ENCODE data around the gene MARCHF10.

Gene MARCHF10

GRCh38 chr17:62802561-62803205, 5.4 kb downstream of the MARCHF10 start:
- Histone ChIP-seq H3K27ac (no peak overlapping the region), H3K4me1 (peaks cover 0 to under 1% (median 0%) of the 10 kb centered on the region in 4 donors), H3K9me3 (no peaks in the 10 kb centered on the region), H3K27me3 (peaks cover 0 to 17% of the 10 kb centered on the region in 2 donors), H3K36me3 (no peaks in the 10 kb centered on the region), H3K4me3 (no peak overlapping the region)
- DNase-seq, result no peak
- intact Hi-C loops (cut with DNase I; ENCODE audit: low total_unique reads), result no loop called here
- TF ChIP-seq CTCF (IDR thresholded peaks at IDR 0.05), result no peak

DNA sequence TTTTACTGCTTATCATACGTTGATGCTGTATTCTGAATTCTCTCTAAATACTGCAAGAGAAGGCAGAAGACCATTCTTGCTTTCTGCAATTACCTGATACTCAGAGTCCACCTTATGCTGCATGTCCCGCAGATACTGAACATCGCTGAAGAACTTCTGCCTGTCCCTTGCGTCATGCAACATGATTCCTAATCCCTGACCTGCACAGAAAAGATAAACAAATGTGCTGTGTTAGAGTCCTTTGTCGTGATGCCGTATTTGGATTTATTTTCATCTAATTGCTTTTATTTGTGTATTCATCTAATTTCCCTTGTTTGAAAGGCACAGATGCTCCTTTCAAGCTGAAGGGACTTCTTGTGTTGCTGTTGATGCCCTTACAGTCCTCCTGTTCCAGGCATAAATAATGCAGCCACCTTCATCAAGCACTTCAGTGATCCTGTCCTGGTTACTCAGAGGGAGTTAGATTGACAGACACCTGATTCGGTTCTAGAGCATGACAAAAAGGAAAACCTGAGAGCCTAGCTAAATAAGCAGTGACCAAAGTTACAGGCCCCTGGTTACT, 6.5 kb downstream of the MARCHF10 start:
- Histone ChIP-seq H3K27ac (no peak overlapping the region), H3K4me1 (no peaks in the 10 kb centered on the region), H3K27me3 (peaks cover 0 to 12% of the 10 kb centered on the region in 2 donors), H3K36me3 (no peaks in the 10 kb centered on the region), H3K4me3 (no peak overlapping the region), H3K9me3 (no peaks in the 10 kb centered on the region)
- no peak for TF ChIP-seq CTCF (IDR thresholded peaks at IDR 0.05)
- no peak for DNase-seq
- intact Hi-C loops (cut with DNase I; ENCODE audit: low total_unique reads), result no loop called here

- Histone ChIP-seq H3K9me3 (no peaks in the 10 kb centered on the region), H3K27ac (no peak overlapping the region), H3K27me3 (peaks cover 0 to 12% of the 10 kb centered on the region in 2 donors), H3K4me1 (no peaks in the 10 kb centered on the region), H3K36me3 (no peaks in the 10 kb centered on the region), H3K4me3 (no peak overlapping the region)
- no peak for TF ChIP-seq CTCF (IDR thresholded peaks at IDR 0.05)
- intact Hi-C loops (cut with DNase I; ENCODE audit: low total_unique reads), result no loop called here
- DNase-seq, result no peak
Measured at GRCh38 chr17:62800585-62800984, 7.5 kb downstream of the MARCHF10 start.

DNA sequence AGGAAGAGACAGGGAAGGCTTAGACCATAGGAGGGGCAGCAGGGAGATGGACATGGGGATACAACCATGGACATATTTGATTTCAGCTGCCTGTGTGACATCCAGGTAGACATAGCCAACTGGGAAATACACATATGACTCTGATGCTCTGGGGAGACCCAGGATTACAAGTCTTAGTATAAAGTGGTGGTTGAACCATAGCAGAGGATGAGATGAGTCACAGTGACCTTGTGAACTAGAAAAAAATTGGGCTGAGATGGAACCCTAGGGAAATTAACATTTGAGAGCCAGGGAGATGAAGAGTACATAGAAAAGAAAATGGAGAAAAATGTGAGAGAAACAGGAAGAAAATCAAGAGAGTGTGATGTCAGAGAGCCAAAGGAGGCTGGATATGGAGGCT, 10.2 kb downstream of the MARCHF10 start:
- Histone ChIP-seq H3K4me1 (no peaks in the 10 kb centered on the region), H3K27ac (no peak overlapping the region), H3K4me3 (no peak overlapping the region), H3K9me3 (no peaks in the 10 kb centered on the region), H3K27me3 (peaks cover 0 to 4% of the 10 kb centered on the region in 2 donors), H3K36me3 (no peaks in the 10 kb centered on the region)
- no peak for TF ChIP-seq CTCF (IDR thresholded peaks at IDR 0.05)
- intact Hi-C loops (cut with DNase I; ENCODE audit: low total_unique reads), result no loop called here
- DNase-seq, result no peak

DNA sequence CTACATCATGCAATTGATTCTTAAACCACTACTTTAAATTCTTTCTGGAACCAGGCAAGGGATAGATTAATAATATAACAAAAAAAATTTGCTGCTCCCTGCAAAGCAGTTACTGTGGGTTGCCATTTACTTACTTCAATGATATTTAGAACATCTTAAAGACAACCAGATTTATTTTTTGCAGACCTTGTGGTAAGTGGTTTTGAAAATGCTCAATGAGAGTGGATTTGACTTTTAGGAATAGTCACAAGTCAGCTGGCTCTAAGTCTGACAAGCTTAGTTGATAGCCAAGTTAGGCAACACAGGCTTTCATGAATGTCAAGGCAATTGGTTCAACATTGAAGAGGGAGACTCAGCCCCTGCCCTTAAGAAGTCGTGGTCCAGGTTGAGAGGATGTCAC, 11.8 kb downstream of the MARCHF10 start:
- Histone ChIP-seq H3K36me3 (no peaks in the 10 kb centered on the region), H3K27ac (no peak overlapping the region), H3K4me3 (no peak overlapping the region), H3K4me1 (no peaks in the 10 kb centered on the region), H3K9me3 (no peaks in the 10 kb centered on the region), H3K27me3 (no peaks in the 10 kb centered on the region)
- DNase-seq, result no peak
- intact Hi-C loops (cut with DNase I; ENCODE audit: low total_unique reads), result no loop called here
- no peak for TF ChIP-seq CTCF (IDR thresholded peaks at IDR 0.05)

- TF ChIP-seq CTCF (IDR thresholded peaks at IDR 0.05), result no peak
- DNase-seq, result no peak
- intact Hi-C loops (cut with DNase I; ENCODE audit: low total_unique reads), result no loop called here
Measured at GRCh38 chr17:62794666-62794971, 13.5 kb downstream of the MARCHF10 start.

More at GRCh38 chr17:62794666-62794971, 13.5 kb downstream of the MARCHF10 start:
- Histone ChIP-seq H3K27me3 (no peaks in the 10 kb centered on the region), H3K4me3 (no peak overlapping the region), H3K27ac (no peak overlapping the region), H3K36me3 (no peaks in the 10 kb centered on the region), H3K4me1 (no peaks in the 10 kb centered on the region), H3K9me3 (no peaks in the 10 kb centered on the region)

Measured in tibial artery (tissue), 4 donors.